Activated naive CD4-positive, alpha-beta T cell treated with anti-CD3 and anti-CD28 coated beads, Interleukin-2, amount 50 U/mL, for 24 hours (primary cell): ENCODE data around the gene IL4.
A peak's percentile ranks its signal among the peaks of the same experiment; 100 is the strongest.
"Not testable (repeated sequence)": the region's sequence is repeated elsewhere in the genome, so short reads cannot be mapped to it uniquely, and the experiment has no call there.

ENCODE experiments used
- H3K27ac Mint-ChIP-seq: one replicate; pipeline ENCODE4 v1.8.0; 2021; ENCODE audit warnings: mild to moderate bottlenecking, mixed read lengths
- H3K27me3 Mint-ChIP-seq: one replicate; pipeline ENCODE4 v1.8.0; 2021; ENCODE audit warnings: mixed read lengths
- H3K36me3 Mint-ChIP-seq: one replicate; pipeline ENCODE4 v1.8.0; 2021; ENCODE audit warnings: mixed read lengths
- H3K4me1 Mint-ChIP-seq: one replicate; pipeline ENCODE4 v1.8.0; 2021; ENCODE audit warnings: mixed read lengths
- H3K4me3 Mint-ChIP-seq: one replicate; pipeline ENCODE4 v1.8.0; 2021; ENCODE audit warnings: mild to moderate bottlenecking, mixed read lengths
- H3K9me3 Mint-ChIP-seq: one replicate; pipeline ENCODE4 v1.8.0; 2021; ENCODE audit warnings: mixed read lengths

The IL4 gene

GRCh38 chr5:132691755-132692631 is 18.2 kb downstream of the IL4 start:
- H3K9me3 Mint-ChIP-seq, H3K36me3 Mint-ChIP-seq, H3K4me3 Mint-ChIP-seq, H3K27me3 Mint-ChIP-seq: not testable (repeated sequence)
- Mint-ChIP-seq H3K4me1 (peaks cover 27% of the 10 kb centered on the region), H3K27ac (peak overlapping the region; percentile 10)

GRCh38 chr5:132692632-132692967 is 18.8 kb downstream of the IL4 start:
- H3K4me1 Mint-ChIP-seq: peaks cover 27% of the 10 kb centered on the region
- H3K36me3 Mint-ChIP-seq: peaks cover 6% of the 10 kb centered on the region
- H3K4me3 Mint-ChIP-seq: no peak overlapping the region
- no peaks in the 10 kb centered on the region for H3K27me3 Mint-ChIP-seq
- H3K9me3 Mint-ChIP-seq: no peaks in the 10 kb centered on the region
- H3K27ac Mint-ChIP-seq: no peak overlapping the region

- Mint-ChIP-seq H3K27ac (no peak overlapping the region), H3K27me3 (no peaks in the 10 kb centered on the region)
Observed at GRCh38 chr5:132695956-132696355, 22.2 kb downstream of the IL4 start.

GRCh38 chr5:132704875-132705274 is 31.1 kb downstream of the IL4 start:
- H3K9me3 Mint-ChIP-seq: no peaks in the 10 kb centered on the region
- H3K4me1 Mint-ChIP-seq: no peaks in the 10 kb centered on the region
- no peaks in the 10 kb centered on the region for H3K27me3 Mint-ChIP-seq
- peaks cover 19% of the 10 kb centered on the region for H3K36me3 Mint-ChIP-seq
- no peak overlapping the region for H3K4me3 Mint-ChIP-seq
- H3K27ac Mint-ChIP-seq: no peak overlapping the region

More at GRCh38 chr5:132695956-132696355, 22.2 kb downstream of the IL4 start:
- Mint-ChIP-seq H3K4me3 (no peak overlapping the region), H3K36me3 (peaks cover 18% of the 10 kb centered on the region), H3K9me3 (no peaks in the 10 kb centered on the region), H3K4me1 (peaks cover 6% of the 10 kb centered on the region)

GRCh38 chr5:132708645-132709044 is 34.9 kb downstream of the IL4 start:
- no peaks in the 10 kb centered on the region for H3K9me3 Mint-ChIP-seq
- H3K27ac Mint-ChIP-seq: no peak overlapping the region
- H3K4me3 Mint-ChIP-seq: no peak overlapping the region
- H3K4me1 Mint-ChIP-seq: no peaks in the 10 kb centered on the region
- H3K36me3 Mint-ChIP-seq: peaks cover 9% of the 10 kb centered on the region
- H3K27me3 Mint-ChIP-seq: no peaks in the 10 kb centered on the region

- Mint-ChIP-seq H3K4me1 (peaks cover 12% of the 10 kb centered on the region), H3K4me3 (no peak overlapping the region), H3K9me3 (no peaks in the 10 kb centered on the region), H3K27ac (no peak overlapping the region), H3K27me3 (no peaks in the 10 kb centered on the region), H3K36me3 (peaks cover 8% of the 10 kb centered on the region)
Observed at GRCh38 chr5:132714456-132715307, 40.9 kb downstream of the IL4 start.

GRCh38 chr5:132718544-132719312 is 44.9 kb downstream of the IL4 start:
- Mint-ChIP-seq H3K9me3 (no peaks in the 10 kb centered on the region), H3K36me3 (peaks cover 12% of the 10 kb centered on the region), H3K4me1 (peaks cover 12% of the 10 kb centered on the region), H3K4me3 (no peak overlapping the region), H3K27ac (no peak overlapping the region), H3K27me3 (no peaks in the 10 kb centered on the region)

GRCh38 chr5:132725745-132726144 is 52.0 kb downstream of the IL4 start:
- Mint-ChIP-seq H3K27me3 (no peaks in the 10 kb centered on the region), H3K36me3 (peaks cover 20% of the 10 kb centered on the region), H3K9me3 (no peaks in the 10 kb centered on the region), H3K27ac (no peak overlapping the region), H3K4me1 (peaks cover 4% of the 10 kb centered on the region), H3K4me3 (no peak overlapping the region)

- Mint-ChIP-seq H3K4me3 (no peak overlapping the region), H3K27me3 (no peaks in the 10 kb centered on the region), H3K27ac (no peak overlapping the region), H3K9me3 (no peaks in the 10 kb centered on the region), H3K36me3 (peaks cover 16% of the 10 kb centered on the region), H3K4me1 (peaks cover 28% of the 10 kb centered on the region)
Observed at GRCh38 chr5:132729896-132730295, 56.1 kb downstream of the IL4 start.
